A549 (cell line): ENCODE data around the gene CD226. TPM values are rescaled to one million over a fixed set of nuclear protein-coding genes. Genes with fewer than 3 reads are reported as not detected.

ENCODE experiments used
- ATAC-seq, 2 experiments: fragments of 200-7000 bp in 1 of 2; fragments of >200 bp in 1 of 2; cut with Nextera tagmentation in 1 of 2; cut with Tn5 transposase in 1 of 2; 3 replicates each; pipeline versions ENCODE4 v1.8.0 to v1.9.1; 2018 to 2020; ENCODE audit warnings: mild to moderate bottlenecking in 1 of 2, moderate library complexity in 1 of 2
- CTCF ChIA-PET: fragments of 300-600 bp; sonication (Branson Sonifier 250); formaldehyde crosslinking; extraction: SDS; loops from one replicate; lab custom pipeline; 2021; ENCODE audit warnings: antibody characterized with exemption, inconsistent platforms; lab: Yijun Ruan, JAX
- POLR2A ChIA-PET: fragments of 350-600 bp; formaldehyde crosslinking; extraction: SDS; loops from one replicate; lab custom pipeline; 2021; ENCODE audit warnings: antibody characterized with exemption, inconsistent platforms; lab: Yijun Ruan, JAX
- DNase-seq, 2 experiments: peaks; one replicate each; pipeline versions ENCODE4 v3.0.0 to v3.0.0-alpha.2; 2011 to 2016; ENCODE audit warnings: low read depth in 1 of 2, low spot score in 1 of 2
- FAIRE-seq: peaks from 2 replicates; lab custom pipeline; 2011; peaks lifted over from hg19 to GRCh38; lab: Jason Lieb, UNC
- H3K27ac ChIP-seq, 2 experiments: fragments of >200 bp; sonication (Bioruptor Twin); formaldehyde crosslinking; 3 replicates each; pipeline ENCODE4 v1.5.1; 2016 to 2017
- H3K4me1 ChIP-seq: fragments of >200 bp; sonication (Bioruptor Twin); formaldehyde crosslinking; 3 replicates; pipeline ENCODE4 v1.6.1; 2016
- H3K4me2 ChIP-seq: fragments of >200 bp; sonication (Bioruptor Twin); formaldehyde crosslinking; 3 replicates; pipeline ENCODE4 v1.6.1; 2016
- H3K4me3 ChIP-seq: fragments of >200 bp; sonication (Bioruptor Twin); formaldehyde crosslinking; 3 replicates; pipeline ENCODE4 v1.5.1; 2016
- H3K9me3 ChIP-seq: fragments of >200 bp; sonication (Bioruptor Twin); formaldehyde crosslinking; 3 replicates; pipeline ENCODE4 v1.6.1; 2016
- BHLHE40 ChIP-seq: IDR thresholded peaks from 2 replicates; pipeline ENCODE4 v1.6.1; 2012; ENCODE audit warnings: low read depth, low read length, inconsistent platforms
- EHF ChIP-seq: fragments of 250-450 bp; sonication (Bioruptor Pico); IDR thresholded peaks from 2 replicates; pipeline ENCODE4 v1.5.0; 2020; ENCODE audit warnings: mild to moderate bottlenecking
- ESRRA ChIP-seq: fragments of 150-350 bp; IDR thresholded peaks from 2 replicates; pipeline ENCODE4 v1.6.1; 2014; ENCODE audit warnings: mild to moderate bottlenecking, low read length, borderline replicate concordance
- HEYL ChIP-seq: fragments of 250-450 bp; sonication (Bioruptor Pico); IDR thresholded peaks from 2 replicates; pipeline ENCODE4 v1.8.0; 2021; ENCODE audit warnings: mild to moderate bottlenecking, moderate library complexity
- HOXB13 ChIP-seq: fragments of 250-450 bp; sonication (Bioruptor Pico); IDR thresholded peaks from 2 replicates; pipeline ENCODE4 v1.5.0; 2020; ENCODE audit warnings: low read depth, mild to moderate bottlenecking, moderate library complexity
- JUN ChIP-seq, 2 experiments: fragments of >200 bp; sonication (Bioruptor Twin); formaldehyde crosslinking; IDR thresholded peaks; 2 replicates in 1 of 2; 3 replicates in 1 of 2; pipeline ENCODE4 v1.6.1; 2016 to 2017
- KDM5A ChIP-seq: fragments of 200-600 bp; sonication (generic); IDR thresholded peaks from 2 replicates; pipeline ENCODE4 v1.6.1; 2016; ENCODE audit warnings: antibody characterized with exemption, mild to moderate bottlenecking
- MAFK ChIP-seq: fragments of 450-650 bp; IDR thresholded peaks from 2 replicates; pipeline ENCODE4 v1.6.1; 2014; ENCODE audit not compliant: partially characterized antibody
- NFE2L2 ChIP-seq: fragments of 150-350 bp; conservative IDR thresholded peaks from 2 replicates; pipeline ENCODE4 v1.6.1; 2014; ENCODE audit warnings: low read length
- NPAS2 ChIP-seq: fragments of 250-450 bp; sonication (Bioruptor Pico); IDR thresholded peaks from 2 replicates; pipeline ENCODE4 v1.8.0; 2022; ENCODE audit warnings: mild to moderate bottlenecking, moderate library complexity, borderline replicate concordance
- PHF8 ChIP-seq: fragments of 200-600 bp; sonication (generic); IDR thresholded peaks from 2 replicates; pipeline ENCODE4 v1.6.1; 2016; ENCODE audit warnings: low read depth, mild to moderate bottlenecking, antibody characterized with exemption, moderate library complexity, borderline replicate concordance
- POLR2AphosphoS2 ChIP-seq: conservative IDR thresholded peaks from 2 replicates; pipeline ENCODE4 v1.6.1; 2012; ENCODE audit warnings: low read length, improper control_type of control experiment, inconsistent platforms
- RNF2 ChIP-seq: fragments of 200-600 bp; sonication (generic); IDR thresholded peaks from 2 replicates; pipeline ENCODE4 v1.6.1; 2016; ENCODE audit warnings: low read depth, mild to moderate bottlenecking, antibody characterized with exemption, moderate library complexity, borderline replicate concordance
- TP53 ChIP-seq: fragments of 250-450 bp; sonication (Bioruptor Pico); IDR thresholded peaks from 2 replicates; pipeline ENCODE4 v1.5.0; 2021; ENCODE audit warnings: mild to moderate bottlenecking, moderate library complexity
- ZC3H11A ChIP-seq: fragments of 450-650 bp; IDR thresholded peaks from 2 replicates; pipeline ENCODE4 v1.6.1; 2014; ENCODE audit warnings: antibody characterized with exemption, mild to moderate bottlenecking
- ZFP36 ChIP-seq: fragments of 450-650 bp; IDR thresholded peaks from 2 replicates; pipeline ENCODE4 v1.6.1; 2014; ENCODE audit warnings: borderline replicate concordance; ENCODE audit not compliant: partially characterized antibody
- WGBS: methylation state at CpG from one replicate; pipeline ENCODE4 v1.1.6; 2017; ENCODE audit errors: missing lambda C conversion rate; 5-methylcytosine and 5-hydroxymethylcytosine counted together
- polyA plus RNA-seq, 4 experiments: library from polyadenylated mRNA; depleted of rRNA in 3 of 4; stranded (reverse); fragments of >200 nt; fragmentation: RNase III in 1 of 4; extraction: RNeasy Plus Mini Kit Qiagen cat#74134 plus additional on column Dnase treatment in 1 of 4; gene quantifications; 2 replicates in 3 of 4; 3 replicates in 1 of 4; pipeline ENCODE4 v1.2.3, GENCODE V29; 2011 to 2017
- TF ChIP-seq, protein P1 (sequence below): fragments of 250-450 bp; sonication (Bioruptor Pico); IDR thresholded peaks from 2 replicates; pipeline ENCODE4 v1.5.0; 2020; ENCODE audit warnings: low read depth, mild to moderate bottlenecking, moderate library complexity
- TF ChIP-seq, protein P2 (sequence below): fragments of >200 bp; sonication (Bioruptor Twin); formaldehyde crosslinking; IDR thresholded peaks from 2 replicates; pipeline ENCODE4 v1.6.1; 2016
- TF ChIP-seq, protein P3 (sequence below): IDR thresholded peaks from 2 replicates; pipeline ENCODE4 v1.6.1; 2012; ENCODE audit warnings: low read depth, borderline replicate concordance
- TF ChIP-seq, protein P4 (sequence below): fragments of 150-350 bp; IDR thresholded peaks from 2 replicates; pipeline ENCODE4 v1.6.1; 2014; ENCODE audit warnings: low read depth, mild to moderate bottlenecking, low read length
- TF ChIP-seq, protein P5 (sequence below): fragments of >200 bp; sonication (Bioruptor Twin); formaldehyde crosslinking; IDR thresholded peaks from 3 replicates; pipeline ENCODE4 v1.5.1; 2016

CD226 gene
- polyA plus RNA-seq, 2 of the 4 experiments (the other 2 are of a cell fraction), result 0.28 to 0.92 TPM

DNA sequence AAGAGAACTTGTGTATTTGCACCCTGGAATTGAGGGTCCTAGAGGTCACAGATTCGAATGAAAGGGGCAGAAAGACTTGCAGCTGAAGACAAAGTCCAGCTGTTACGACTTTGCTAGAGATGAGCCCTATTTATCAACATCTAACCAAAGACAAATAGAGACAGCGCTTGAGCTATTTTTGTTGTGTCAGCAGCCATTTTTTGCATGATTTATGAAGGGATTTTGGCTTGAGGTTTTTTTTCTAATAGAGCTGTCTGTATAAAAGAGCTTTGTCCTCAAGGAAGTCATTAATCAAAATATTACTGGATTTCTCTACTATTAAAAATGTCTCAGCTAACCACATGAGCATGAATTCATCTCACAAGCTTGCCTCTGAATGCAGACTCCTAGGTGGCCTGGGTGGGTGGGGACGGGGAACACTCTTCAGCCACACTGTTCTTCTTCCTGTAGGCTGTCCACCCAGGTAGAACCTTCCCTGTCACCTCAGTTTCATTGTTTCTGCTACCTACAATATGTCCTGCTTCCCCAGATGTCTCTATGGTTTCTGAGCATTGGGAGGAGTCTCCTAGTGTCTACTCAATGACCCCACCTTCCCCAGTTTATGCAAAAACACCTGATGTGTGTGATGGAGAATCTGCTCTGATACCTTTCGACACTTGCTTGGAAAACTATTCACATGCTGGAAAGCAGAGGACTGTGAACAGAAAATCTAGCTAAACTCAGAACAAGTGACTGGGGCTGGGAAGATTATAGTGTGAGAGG lies 7.2 kb upstream of the CD226 start:
- ChIA-PET CTCF (no interaction called here), POLR2A (no interaction called here)
- TF ChIP-seq MAFK (peak; percentile 12), HOXB13 (CRISPR knock-in tag) (no peak)
- no peak for FAIRE-seq
- no peak for ATAC-seq
- Histone ChIP-seq H3K4me1 (no peaks in the 10 kb centered on the region), H3K4me2 (no peak overlapping the region), H3K4me3 (no peak overlapping the region), H3K9me3 (no peaks in the 10 kb centered on the region), H3K27ac (no peak overlapping the region)
- no peak for DNase-seq
- 64% methylated on average over 5 of the region's 5 CpGs for WGBS

DNA sequence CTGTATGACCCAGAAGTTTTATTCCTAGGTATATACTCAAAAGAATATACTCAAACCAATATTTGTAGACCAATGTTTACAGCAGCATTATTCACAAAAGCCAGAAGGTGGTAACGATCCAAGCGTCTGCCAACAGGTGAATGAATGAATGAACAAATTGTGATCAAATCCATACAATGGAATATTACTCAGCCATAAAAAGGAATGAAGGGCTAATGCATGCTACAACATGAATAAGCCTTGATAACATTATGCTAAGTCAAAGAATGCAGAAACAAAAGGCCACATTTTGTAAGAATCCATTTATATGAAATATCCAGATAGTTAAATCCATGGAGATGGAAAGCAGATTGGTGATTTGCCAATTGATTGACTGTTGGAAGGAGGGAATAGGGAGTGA lies 5.5 kb upstream of the CD226 start:
- TF ChIP-seq EHF (CRISPR knock-in tag), result no peak
- no peak for TF ChIP-seq ESRRA
- TF ChIP-seq POLR2AphosphoS2, result no peak
- TF ChIP-seq, protein P1, sequence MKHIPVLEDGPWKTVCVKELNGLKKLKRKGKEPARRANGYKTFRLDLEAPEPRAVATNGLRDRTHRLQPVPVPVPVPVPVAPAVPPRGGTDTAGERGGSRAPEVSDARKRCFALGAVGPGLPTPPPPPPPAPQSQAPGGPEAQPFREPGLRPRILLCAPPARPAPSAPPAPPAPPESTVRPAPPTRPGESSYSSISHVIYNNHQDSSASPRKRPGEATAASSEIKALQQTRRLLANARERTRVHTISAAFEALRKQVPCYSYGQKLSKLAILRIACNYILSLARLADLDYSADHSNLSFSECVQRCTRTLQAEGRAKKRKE (CRISPR knock-in tag), result no peak
- no peak for TF ChIP-seq PHF8
- TF ChIP-seq, protein P2, sequence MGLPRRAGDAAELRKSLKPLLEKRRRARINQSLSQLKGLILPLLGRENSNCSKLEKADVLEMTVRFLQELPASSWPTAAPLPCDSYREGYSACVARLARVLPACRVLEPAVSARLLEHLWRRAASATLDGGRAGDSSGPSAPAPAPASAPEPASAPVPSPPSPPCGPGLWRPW, result no peak
- no peak for TF ChIP-seq NFE2L2
- no peak for TF ChIP-seq ZFP36
- no peak for TF ChIP-seq BHLHE40
- no peak for TF ChIP-seq TP53 (CRISPR knock-in tag)
- DNase-seq (no peak), ATAC-seq (no peak), FAIRE-seq (no peak)
- 98% methylated on average over 2 of the region's 2 CpGs for WGBS
- no peaks in the 10 kb centered on the region for H3K9me3 ChIP-seq
- no peak overlapping the region for H3K4me2 ChIP-seq
- no peak overlapping the region for H3K4me3 ChIP-seq
- H3K4me1 ChIP-seq, result no peaks in the 10 kb centered on the region
- ChIA-PET POLR2A (no interaction called here), CTCF (no interaction called here)
- H3K27ac ChIP-seq, result no peak overlapping the region

DNA sequence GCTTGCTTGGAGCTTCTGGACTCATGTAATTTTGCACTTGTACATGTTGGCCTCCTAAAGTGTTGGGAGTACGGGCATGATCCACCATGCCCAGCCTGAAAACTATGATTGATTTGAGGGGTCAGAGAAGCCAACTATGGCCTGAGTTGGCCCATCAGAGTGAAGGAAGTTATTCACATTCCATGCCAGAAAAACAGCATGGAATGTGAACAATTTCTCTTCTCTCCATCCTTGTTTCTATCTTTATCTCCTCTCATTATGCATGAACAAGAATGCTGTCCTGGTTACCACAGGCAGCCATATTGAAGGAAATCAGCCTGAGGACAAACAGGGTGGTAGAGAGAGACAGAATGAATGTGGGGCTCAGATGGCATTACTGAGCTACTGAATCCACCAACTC lies 3.5 kb upstream of the CD226 start:
- Histone ChIP-seq H3K4me1 (no peaks in the 10 kb centered on the region), H3K27ac (no peak overlapping the region), H3K4me2 (no peak overlapping the region), H3K4me3 (no peak overlapping the region), H3K9me3 (no peaks in the 10 kb centered on the region)
- ChIA-PET POLR2A (no interaction called here), CTCF (no interaction called here)
- FAIRE-seq (no peak), DNase-seq (no peak), ATAC-seq (no peak)
- TF ChIP-seq, protein P3, sequence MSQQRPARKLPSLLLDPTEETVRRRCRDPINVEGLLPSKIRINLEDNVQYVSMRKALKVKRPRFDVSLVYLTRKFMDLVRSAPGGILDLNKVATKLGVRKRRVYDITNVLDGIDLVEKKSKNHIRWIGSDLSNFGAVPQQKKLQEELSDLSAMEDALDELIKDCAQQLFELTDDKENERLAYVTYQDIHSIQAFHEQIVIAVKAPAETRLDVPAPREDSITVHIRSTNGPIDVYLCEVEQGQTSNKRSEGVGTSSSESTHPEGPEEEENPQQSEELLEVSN, result no peak
- TF ChIP-seq HEYL (CRISPR knock-in tag) (no peak), POLR2AphosphoS2 (no peak), NFE2L2 (no peak), RNF2 (no peak), ZC3H11A (no peak), KDM5A (no peak), JUN (IDR thresholded peaks at IDR 0.05) (no peak), HOXB13 (CRISPR knock-in tag) (no peak), NPAS2 (CRISPR knock-in tag) (no peak)
- TF ChIP-seq, protein P4, sequence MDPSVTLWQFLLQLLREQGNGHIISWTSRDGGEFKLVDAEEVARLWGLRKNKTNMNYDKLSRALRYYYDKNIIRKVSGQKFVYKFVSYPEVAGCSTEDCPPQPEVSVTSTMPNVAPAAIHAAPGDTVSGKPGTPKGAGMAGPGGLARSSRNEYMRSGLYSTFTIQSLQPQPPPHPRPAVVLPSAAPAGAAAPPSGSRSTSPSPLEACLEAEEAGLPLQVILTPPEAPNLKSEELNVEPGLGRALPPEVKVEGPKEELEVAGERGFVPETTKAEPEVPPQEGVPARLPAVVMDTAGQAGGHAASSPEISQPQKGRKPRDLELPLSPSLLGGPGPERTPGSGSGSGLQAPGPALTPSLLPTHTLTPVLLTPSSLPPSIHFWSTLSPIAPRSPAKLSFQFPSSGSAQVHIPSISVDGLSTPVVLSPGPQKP, result no peak
- TF ChIP-seq, protein P5, sequence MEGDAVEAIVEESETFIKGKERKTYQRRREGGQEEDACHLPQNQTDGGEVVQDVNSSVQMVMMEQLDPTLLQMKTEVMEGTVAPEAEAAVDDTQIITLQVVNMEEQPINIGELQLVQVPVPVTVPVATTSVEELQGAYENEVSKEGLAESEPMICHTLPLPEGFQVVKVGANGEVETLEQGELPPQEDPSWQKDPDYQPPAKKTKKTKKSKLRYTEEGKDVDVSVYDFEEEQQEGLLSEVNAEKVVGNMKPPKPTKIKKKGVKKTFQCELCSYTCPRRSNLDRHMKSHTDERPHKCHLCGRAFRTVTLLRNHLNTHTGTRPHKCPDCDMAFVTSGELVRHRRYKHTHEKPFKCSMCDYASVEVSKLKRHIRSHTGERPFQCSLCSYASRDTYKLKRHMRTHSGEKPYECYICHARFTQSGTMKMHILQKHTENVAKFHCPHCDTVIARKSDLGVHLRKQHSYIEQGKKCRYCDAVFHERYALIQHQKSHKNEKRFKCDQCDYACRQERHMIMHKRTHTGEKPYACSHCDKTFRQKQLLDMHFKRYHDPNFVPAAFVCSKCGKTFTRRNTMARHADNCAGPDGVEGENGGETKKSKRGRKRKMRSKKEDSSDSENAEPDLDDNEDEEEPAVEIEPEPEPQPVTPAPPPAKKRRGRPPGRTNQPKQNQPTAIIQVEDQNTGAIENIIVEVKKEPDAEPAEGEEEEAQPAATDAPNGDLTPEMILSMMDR, result no peak
- WGBS, result 93% methylated on average over 1 of the region's 1 CpG
